HL-60 (cell line): ENCODE data around the gene MACROD2.

ENCODE experiments used
- DNase-seq, 2 experiments: peaks; one replicate each; pipeline ENCODE4 v3.0.0-alpha.2; 2010 to 2020; ENCODE audit warnings: low read depth in 1 of 2, low spot score in 1 of 2
- H3K27ac ChIP-seq: fragments of 250-450 bp; sonication (Bioruptor Pico); replicated peaks from 2 replicates; pipeline ENCODE4 v1.5.1; 2020; ENCODE audit warnings: mild to moderate bottlenecking, moderate library complexity
- H3K27me3 ChIP-seq: fragments of 250-450 bp; sonication (Bioruptor Pico); 2 replicates; pipeline ENCODE4 v1.5.1; 2021; ENCODE audit warnings: mild to moderate bottlenecking, moderate library complexity; ENCODE audit not compliant: insufficient read depth, poor library complexity, severe bottlenecking
- H3K4me3 ChIP-seq: replicated peaks from 2 replicates; pipeline ENCODE4 v1.5.1; 2011; ENCODE audit warnings: mild to moderate bottlenecking, control low read depth, low read length; ENCODE audit not compliant: insufficient read depth
- CTCF ChIP-seq: IDR thresholded peaks from one replicate; pipeline ENCODE4 v1.5.1; 2011; ENCODE audit warnings: low read length, control low read depth, inconsistent platforms; ENCODE audit not compliant: insufficient read depth
- GABPA ChIP-seq: IDR thresholded peaks from 2 replicates; pipeline ENCODE4 v1.6.1; 2012; ENCODE audit warnings: low read depth
- POLR2AphosphoS5 ChIP-seq: IDR thresholded peaks from 2 replicates; pipeline ENCODE4 v1.6.1; 2012; ENCODE audit warnings: low read depth
- REST ChIP-seq: IDR thresholded peaks from 2 replicates; pipeline ENCODE4 v1.6.1; 2012; ENCODE audit warnings: low read depth; ENCODE audit not compliant: insufficient replicate concordance
- SPI1 ChIP-seq: IDR thresholded peaks from 2 replicates; pipeline ENCODE4 v1.6.1; 2012; ENCODE audit warnings: low read depth, mild to moderate bottlenecking, borderline replicate concordance

The MACROD2 gene

GRCh38 chr20:14312001-14312400 lies 316.7 kb downstream of the MACROD2 start:
- TF ChIP-seq GABPA (no peak), CTCF (no peak), POLR2AphosphoS5 (no peak), SPI1 (no peak), REST (no peak)
- no peak overlapping the region for H3K4me3 ChIP-seq
- DNase-seq = no peak

GRCh38 chr20:14313341-14314020 lies 318.2 kb downstream of the MACROD2 start:
- no peaks in the 10 kb centered on the region for H3K27me3 ChIP-seq
- no peak overlapping the region for H3K27ac ChIP-seq
- H3K4me3 ChIP-seq = no peak overlapping the region
- no peak for TF ChIP-seq REST
- no peak for TF ChIP-seq POLR2AphosphoS5
- no peak for TF ChIP-seq GABPA
- TF ChIP-seq CTCF = no peak
- no peak for DNase-seq

More at GRCh38 chr20:14312001-14312400, 316.7 kb downstream of the MACROD2 start:
- peaks cover 2% of the 10 kb centered on the region for H3K27me3 ChIP-seq
- H3K27ac ChIP-seq = no peak overlapping the region

- no peaks in the 10 kb centered on the region for H3K27me3 ChIP-seq
- no peak overlapping the region for H3K27ac ChIP-seq
- no peak for TF ChIP-seq POLR2AphosphoS5
- no peak for TF ChIP-seq CTCF
- no peak for TF ChIP-seq REST
- no peak for TF ChIP-seq GABPA
- no peak for TF ChIP-seq SPI1
- DNase-seq = no peak
- H3K4me3 ChIP-seq = no peak overlapping the region
Observed at GRCh38 chr20:14319704-14320103, 324.4 kb downstream of the MACROD2 start.
